Bronchial epithelial cell (primary cell): ENCODE data around the gene FER. TPM values are rescaled to one million over a fixed set of nuclear protein-coding genes. Genes with fewer than 3 reads are reported as not detected.
A peak's percentile ranks its signal among the peaks of the same experiment; 100 is the strongest.

Experiments used
- DNase-seq: peaks from one replicate; pipeline ENCODE4 v3.0.0-alpha.2; 2010; ENCODE audit warnings: low read depth
- FAIRE-seq: peaks from 2 replicates; lab custom pipeline; 2011; peaks lifted over from hg19 to GRCh38; lab: Jason Lieb, UNC
- H3K27me3 ChIP-seq: 2 replicates; pipeline ENCODE4 v1.5.1; 2011; ENCODE audit warnings: low read length; ENCODE audit not compliant: control insufficient read depth, insufficient read depth
- H3K36me3 ChIP-seq: 2 replicates; pipeline ENCODE4 v1.5.1; 2011; ENCODE audit warnings: low read length; ENCODE audit not compliant: control insufficient read depth, insufficient read depth
- H3K4me3 ChIP-seq: 2 replicates; pipeline ENCODE4 v1.5.1; 2011; ENCODE audit warnings: mild to moderate bottlenecking, low read depth, low read length, control low read depth
- CTCF ChIP-seq: IDR thresholded peaks from 2 replicates; pipeline ENCODE4 v1.5.1; 2011; ENCODE audit warnings: mild to moderate bottlenecking, moderate library complexity, low read length, control low read depth, inconsistent platforms; ENCODE audit not compliant: insufficient read depth, severe bottlenecking
- total RNA-seq: library from RNA; depleted of rRNA; stranded (reverse); fragments of >200 nt; gene quantifications from 2 replicates; pipeline ENCODE4 v1.2.1, GENCODE V29; 2014

The FER gene
- total RNA-seq, 1 donor from 2014 or later: 23.7 TPM

- FAIRE-seq (peak; percentile 64), DNase-seq (peak; percentile 97)
- TF ChIP-seq CTCF: no peak
These were observed 867 bp downstream of the FER start for GRCh38 chr5:108748401-108749127.

GRCh38 chr5:108749128-108749861 is 1.6 kb downstream of the FER start:
- TF ChIP-seq CTCF: no peak
- peak; percentile 22 for DNase-seq
- peak; percentile 58 for FAIRE-seq

More at GRCh38 chr5:108748401-108749127, 867 bp downstream of the FER start:
- Histone ChIP-seq H3K36me3 (no peaks in the 10 kb centered on the region), H3K27me3 (no peaks in the 10 kb centered on the region), H3K4me3 (peak overlapping the region; percentile 93)

GRCh38 chr5:108753331-108753730 is 5.6 kb downstream of the FER start:
- peak; percentile 50 for DNase-seq
- no peaks in the 10 kb centered on the region for H3K36me3 ChIP-seq
- no peaks in the 10 kb centered on the region for H3K27me3 ChIP-seq
- FAIRE-seq: no peak
- TF ChIP-seq CTCF: no peak
- H3K4me3 ChIP-seq: no peak overlapping the region

More at GRCh38 chr5:108749128-108749861, 1.6 kb downstream of the FER start:
- Histone ChIP-seq H3K36me3 (no peaks in the 10 kb centered on the region), H3K27me3 (no peaks in the 10 kb centered on the region), H3K4me3 (peak overlapping the region; percentile 93)

GRCh38 chr5:108753877-108754276 is 6.2 kb downstream of the FER start:
- H3K36me3 ChIP-seq: no peaks in the 10 kb centered on the region
- DNase-seq (peak; percentile 86), FAIRE-seq (no peak)
- no peak overlapping the region for H3K4me3 ChIP-seq
- no peak for TF ChIP-seq CTCF
- no peaks in the 10 kb centered on the region for H3K27me3 ChIP-seq

- Histone ChIP-seq H3K36me3 (no peaks in the 10 kb centered on the region), H3K27me3 (no peaks in the 10 kb centered on the region), H3K4me3 (no peak overlapping the region)
- no peak for DNase-seq
- no peak for TF ChIP-seq CTCF
- FAIRE-seq: peak; percentile 86
These were observed 12.8 kb downstream of the FER start for GRCh38 chr5:108760512-108760911.
